GM19099 (cell line): ENCODE data around the gene PCMTD2.
A peak's percentile ranks its signal among the peaks of the same experiment; 100 is the strongest.

Experiments used
- POLR2A ChIP-seq: IDR thresholded peaks from 3 replicates; pipeline ENCODE4 v1.6.1; 2011; ENCODE audit warnings: low read depth; ENCODE audit not compliant: insufficient read length; ENCODE audit errors: extremely low read depth

PCMTD2 gene

GRCh38 chr20:64255361-64256281 lies at the start of gene PCMTD2:
TSS of gene PCMTD2 (plus strand) at chr20:64255748. CDS start at chr20:64259966, 4,218 bp downstream.
- TF ChIP-seq POLR2A = peak; percentile 81

GRCh38 chr20:64206614-64207013 lies 48.9 kb upstream of the PCMTD2 start:
- no peak for TF ChIP-seq POLR2A

- no peak for TF ChIP-seq POLR2A
Observed at GRCh38 chr20:64207641-64208590, 47.6 kb upstream of the PCMTD2 start.

GRCh38 chr20:64209148-64209547 lies 46.4 kb upstream of the PCMTD2 start:
- TF ChIP-seq POLR2A = no peak

- no peak for TF ChIP-seq POLR2A
Observed at GRCh38 chr20:64210656-64211369, 44.7 kb upstream of the PCMTD2 start.

- TF ChIP-seq POLR2A = no peak
Observed at GRCh38 chr20:64211874-64212658, 43.5 kb upstream of the PCMTD2 start.

- no peak for TF ChIP-seq POLR2A
Observed at GRCh38 chr20:64212755-64213154, 42.8 kb upstream of the PCMTD2 start.

GRCh38 chr20:64214113-64214512 lies 41.4 kb upstream of the PCMTD2 start:
- TF ChIP-seq POLR2A = no peak

GRCh38 chr20:64214952-64215351 lies 40.6 kb upstream of the PCMTD2 start:
- TF ChIP-seq POLR2A = no peak

- TF ChIP-seq POLR2A = no peak
Observed at GRCh38 chr20:64216036-64216435, 39.5 kb upstream of the PCMTD2 start.

- no peak for TF ChIP-seq POLR2A
Observed at GRCh38 chr20:64216910-64217309, 38.6 kb upstream of the PCMTD2 start.

- TF ChIP-seq POLR2A = no peak
Observed at GRCh38 chr20:64217539-64218221, 37.9 kb upstream of the PCMTD2 start.

GRCh38 chr20:64219202-64219601 lies 36.3 kb upstream of the PCMTD2 start:
- TF ChIP-seq POLR2A = no peak
